ENCODE measurements around the gene SDHC. TPM values are rescaled to one million over a fixed set of nuclear protein-coding genes. Genes with fewer than 3 reads are reported as not detected.

Gene SDHC
- total and polyA plus RNA-seq, 2 experiments from 2014 or later, result 84.4 to 107 TPM

GRCh38 chr1:161398900-161399256 is 84.7 kb downstream of the SDHC start (continued):
- no peak for TF ChIP-seq ZNF462 (CRISPR knock-in tag; IDR thresholded peaks at IDR 0.05)
- no peak for TF ChIP-seq ETS1 (IDR thresholded peaks at IDR 0.05)
- TF ChIP-seq JUNB (IDR thresholded peaks at IDR 0.05; ENCODE audit: unreplicated experiment), result no peak
- TF ChIP-seq CTCF (conservative IDR thresholded peaks at IDR 0.05; ENCODE audit: low read depth in 2 of 2), result no peak
- TF ChIP-seq, protein P1, sequence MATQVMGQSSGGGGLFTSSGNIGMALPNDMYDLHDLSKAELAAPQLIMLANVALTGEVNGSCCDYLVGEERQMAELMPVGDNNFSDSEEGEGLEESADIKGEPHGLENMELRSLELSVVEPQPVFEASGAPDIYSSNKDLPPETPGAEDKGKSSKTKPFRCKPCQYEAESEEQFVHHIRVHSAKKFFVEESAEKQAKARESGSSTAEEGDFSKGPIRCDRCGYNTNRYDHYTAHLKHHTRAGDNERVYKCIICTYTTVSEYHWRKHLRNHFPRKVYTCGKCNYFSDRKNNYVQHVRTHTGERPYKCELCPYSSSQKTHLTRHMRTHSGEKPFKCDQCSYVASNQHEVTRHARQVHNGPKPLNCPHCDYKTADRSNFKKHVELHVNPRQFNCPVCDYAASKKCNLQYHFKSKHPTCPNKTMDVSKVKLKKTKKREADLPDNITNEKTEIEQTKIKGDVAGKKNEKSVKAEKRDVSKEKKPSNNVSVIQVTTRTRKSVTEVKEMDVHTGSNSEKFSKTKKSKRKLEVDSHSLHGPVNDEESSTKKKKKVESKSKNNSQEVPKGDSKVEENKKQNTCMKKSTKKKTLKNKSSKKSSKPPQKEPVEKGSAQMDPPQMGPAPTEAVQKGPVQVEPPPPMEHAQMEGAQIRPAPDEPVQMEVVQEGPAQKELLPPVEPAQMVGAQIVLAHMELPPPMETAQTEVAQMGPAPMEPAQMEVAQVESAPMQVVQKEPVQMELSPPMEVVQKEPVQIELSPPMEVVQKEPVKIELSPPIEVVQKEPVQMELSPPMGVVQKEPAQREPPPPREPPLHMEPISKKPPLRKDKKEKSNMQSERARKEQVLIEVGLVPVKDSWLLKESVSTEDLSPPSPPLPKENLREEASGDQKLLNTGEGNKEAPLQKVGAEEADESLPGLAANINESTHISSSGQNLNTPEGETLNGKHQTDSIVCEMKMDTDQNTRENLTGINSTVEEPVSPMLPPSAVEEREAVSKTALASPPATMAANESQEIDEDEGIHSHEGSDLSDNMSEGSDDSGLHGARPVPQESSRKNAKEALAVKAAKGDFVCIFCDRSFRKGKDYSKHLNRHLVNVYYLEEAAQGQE (IDR thresholded peaks at IDR 0.05; ENCODE audit: unreplicated experiment), result no peak
- TF ChIP-seq STAT1 (IDR thresholded peaks at IDR 0.05; ENCODE audit: unreplicated experiment), result no peak
- no peak for TF ChIP-seq EZH2phosphoT487 (IDR thresholded peaks at IDR 0.05; ENCODE audit: unreplicated experiment)
- TF ChIP-seq NANOG (IDR thresholded peaks at IDR 0.05; ENCODE audit: borderline replicate concordance), result no peak

All from GM23338 (cell line).